HL-60 (cell line): Measurements from ENCODE around the gene PGAP3.
A peak's percentile ranks its signal among the peaks of the same experiment; 100 is the strongest.

Experiments
- DNase-seq, 2 experiments: peaks; one replicate each; pipeline ENCODE4 v3.0.0-alpha.2; 2010 to 2020; ENCODE audit warnings: low read depth in 1 of 2, low spot score in 1 of 2
- H3K27ac ChIP-seq: fragments of 250-450 bp; sonication (Bioruptor Pico); replicated peaks from 2 replicates; pipeline ENCODE4 v1.5.1; 2020; ENCODE audit warnings: mild to moderate bottlenecking, moderate library complexity
- H3K27me3 ChIP-seq: fragments of 250-450 bp; sonication (Bioruptor Pico); 2 replicates; pipeline ENCODE4 v1.5.1; 2021; ENCODE audit warnings: mild to moderate bottlenecking, moderate library complexity; ENCODE audit not compliant: insufficient read depth, poor library complexity, severe bottlenecking
- H3K4me3 ChIP-seq: replicated peaks from 2 replicates; pipeline ENCODE4 v1.5.1; 2011; ENCODE audit warnings: mild to moderate bottlenecking, control low read depth, low read length; ENCODE audit not compliant: insufficient read depth
- CTCF ChIP-seq: IDR thresholded peaks from one replicate; pipeline ENCODE4 v1.5.1; 2011; ENCODE audit warnings: low read length, control low read depth, inconsistent platforms; ENCODE audit not compliant: insufficient read depth
- GABPA ChIP-seq: IDR thresholded peaks from 2 replicates; pipeline ENCODE4 v1.6.1; 2012; ENCODE audit warnings: low read depth
- POLR2AphosphoS5 ChIP-seq: IDR thresholded peaks from 2 replicates; pipeline ENCODE4 v1.6.1; 2012; ENCODE audit warnings: low read depth
- SPI1 ChIP-seq: IDR thresholded peaks from 2 replicates; pipeline ENCODE4 v1.6.1; 2012; ENCODE audit warnings: low read depth, mild to moderate bottlenecking, borderline replicate concordance
- TF ChIP-seq, protein P1 (sequence below): IDR thresholded peaks from 2 replicates; pipeline ENCODE4 v1.6.1; 2012; ENCODE audit warnings: low read depth; ENCODE audit not compliant: insufficient replicate concordance

Gene PGAP3

DNA sequence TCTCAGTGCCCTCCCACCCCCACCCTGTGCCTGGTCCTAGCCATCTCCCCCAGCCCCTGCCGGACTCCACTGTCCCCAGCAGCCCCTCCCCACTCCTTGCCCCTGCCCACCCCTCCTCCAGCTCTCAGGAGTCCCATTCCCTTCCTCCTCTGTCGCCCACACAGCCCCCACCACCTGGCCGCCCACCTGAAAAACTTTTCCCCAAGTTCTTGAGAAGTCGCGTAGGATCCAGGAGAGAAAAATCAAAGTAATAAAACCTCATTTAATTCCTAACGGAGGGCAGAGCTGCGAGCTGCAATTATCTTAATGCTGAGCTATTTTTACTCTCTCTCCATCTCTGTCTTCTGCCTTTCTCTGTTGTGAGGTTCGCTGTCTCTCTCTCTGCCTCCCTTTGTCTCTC, 63.5 kb downstream of the PGAP3 start:
- Histone ChIP-seq H3K4me3 (no peak overlapping the region), H3K27me3 (peaks cover 7% of the 10 kb centered on the region), H3K27ac (no peak overlapping the region)
- DNase-seq = no peak
- TF ChIP-seq POLR2AphosphoS5 (no peak), SPI1 (no peak)
- TF ChIP-seq, protein P1, sequence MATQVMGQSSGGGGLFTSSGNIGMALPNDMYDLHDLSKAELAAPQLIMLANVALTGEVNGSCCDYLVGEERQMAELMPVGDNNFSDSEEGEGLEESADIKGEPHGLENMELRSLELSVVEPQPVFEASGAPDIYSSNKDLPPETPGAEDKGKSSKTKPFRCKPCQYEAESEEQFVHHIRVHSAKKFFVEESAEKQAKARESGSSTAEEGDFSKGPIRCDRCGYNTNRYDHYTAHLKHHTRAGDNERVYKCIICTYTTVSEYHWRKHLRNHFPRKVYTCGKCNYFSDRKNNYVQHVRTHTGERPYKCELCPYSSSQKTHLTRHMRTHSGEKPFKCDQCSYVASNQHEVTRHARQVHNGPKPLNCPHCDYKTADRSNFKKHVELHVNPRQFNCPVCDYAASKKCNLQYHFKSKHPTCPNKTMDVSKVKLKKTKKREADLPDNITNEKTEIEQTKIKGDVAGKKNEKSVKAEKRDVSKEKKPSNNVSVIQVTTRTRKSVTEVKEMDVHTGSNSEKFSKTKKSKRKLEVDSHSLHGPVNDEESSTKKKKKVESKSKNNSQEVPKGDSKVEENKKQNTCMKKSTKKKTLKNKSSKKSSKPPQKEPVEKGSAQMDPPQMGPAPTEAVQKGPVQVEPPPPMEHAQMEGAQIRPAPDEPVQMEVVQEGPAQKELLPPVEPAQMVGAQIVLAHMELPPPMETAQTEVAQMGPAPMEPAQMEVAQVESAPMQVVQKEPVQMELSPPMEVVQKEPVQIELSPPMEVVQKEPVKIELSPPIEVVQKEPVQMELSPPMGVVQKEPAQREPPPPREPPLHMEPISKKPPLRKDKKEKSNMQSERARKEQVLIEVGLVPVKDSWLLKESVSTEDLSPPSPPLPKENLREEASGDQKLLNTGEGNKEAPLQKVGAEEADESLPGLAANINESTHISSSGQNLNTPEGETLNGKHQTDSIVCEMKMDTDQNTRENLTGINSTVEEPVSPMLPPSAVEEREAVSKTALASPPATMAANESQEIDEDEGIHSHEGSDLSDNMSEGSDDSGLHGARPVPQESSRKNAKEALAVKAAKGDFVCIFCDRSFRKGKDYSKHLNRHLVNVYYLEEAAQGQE = no peak

GRCh38 chr17:39623356-39623950, 64.4 kb downstream of the PGAP3 start:
- peak in 1 of 2 experiments; percentile 81 for DNase-seq
- Histone ChIP-seq H3K27ac (no peak overlapping the region), H3K4me3 (no peak overlapping the region), H3K27me3 (peaks cover 7% of the 10 kb centered on the region)
- TF ChIP-seq, protein P1 = no peak
- TF ChIP-seq POLR2AphosphoS5 = no peak
- no peak for TF ChIP-seq SPI1
- peak; percentile 82 for TF ChIP-seq CTCF

- Histone ChIP-seq H3K27ac (no peak overlapping the region), H3K4me3 (no peak overlapping the region), H3K27me3 (peaks cover 7% of the 10 kb centered on the region)
- TF ChIP-seq GABPA (no peak), SPI1 (no peak), CTCF (no peak), POLR2AphosphoS5 (no peak)
- TF ChIP-seq, protein P1 = no peak
- DNase-seq = no peak
Observed at GRCh38 chr17:39622380-39623006, 65.4 kb downstream of the PGAP3 start.
